ENCODE measurements around the gene GNAI3.

Gene GNAI3

GRCh38 chr1:109508001-109508872 is 40.2 kb upstream of the GNAI3 start:
- H3K4me3 ChIP-seq (ENCODE audit: low read depth in 1 of 5, low read length in 5 of 5) = peak overlapping the region in 4 of 5 donors; percentile 78 to 84 (median 81)
- peaks cover 0 to 18% (median 17%) of the 10 kb centered on the region in 5 donors for H3K4me1 ChIP-seq (ENCODE audit: control insufficient read depth in 5 of 5, insufficient read depth in 5 of 5, low read length in 5 of 5)
- no peaks in the 10 kb centered on the region for H3K9me3 ChIP-seq (ENCODE audit: control insufficient read depth in 5 of 5, low read length in 5 of 5)
- peaks cover 0 to 5% (median 3%) of the 10 kb centered on the region in 5 donors for H3K36me3 ChIP-seq (ENCODE audit: control insufficient read depth in 5 of 5, insufficient read depth in 5 of 5, low read length in 5 of 5)
- peak overlapping the region in 1 of 5 donors; percentile 60 for H3K9ac ChIP-seq (ENCODE audit: low read length in 5 of 5)
- H3K27ac ChIP-seq (ENCODE audit: low read depth, low read length) = no peak overlapping the region
- no peaks in the 10 kb centered on the region for H3K27me3 ChIP-seq (ENCODE audit: control insufficient read depth in 5 of 5, insufficient read depth in 4 of 5, low read length in 5 of 5)

- Histone ChIP-seq H3K9ac (ENCODE audit: low read length in 5 of 5) (peak overlapping the region in 4 of 5 donors; percentile 15 to 78 (median 65)), H3K27ac (ENCODE audit: low read depth, low read length) (no peak overlapping the region), H3K4me3 (ENCODE audit: low read depth in 1 of 5, low read length in 5 of 5) (peak overlapping the region; percentile 3 to 84 (median 81)), H3K36me3 (ENCODE audit: control insufficient read depth in 5 of 5, insufficient read depth in 5 of 5, low read length in 5 of 5) (peaks cover 0 to 5% (median 2%) of the 10 kb centered on the region in 5 donors), H3K27me3 (ENCODE audit: control insufficient read depth in 5 of 5, insufficient read depth in 4 of 5, low read length in 5 of 5) (no peaks in the 10 kb centered on the region), H3K4me1 (ENCODE audit: control insufficient read depth in 5 of 5, insufficient read depth in 5 of 5, low read length in 5 of 5) (peaks cover 0 to 18% (median 17%) of the 10 kb centered on the region in 5 donors), H3K9me3 (ENCODE audit: control insufficient read depth in 5 of 5, low read length in 5 of 5) (no peaks in the 10 kb centered on the region)
Observed at GRCh38 chr1:109508873-109509175, 39.6 kb upstream of the GNAI3 start.

GRCh38 chr1:109509176-109510134 is 39.0 kb upstream of the GNAI3 start, which contains the start of gene AMIGO1:
Gene AMIGO1, minus strand, starts transcription at chr1:109509727. Its CDS starts 815 bp downstream, at chr1:109508912.
- Histone ChIP-seq H3K4me1 (ENCODE audit: control insufficient read depth in 5 of 5, insufficient read depth in 5 of 5, low read length in 5 of 5) (peaks cover 0 to 18% (median 17%) of the 10 kb centered on the region in 5 donors), H3K27ac (ENCODE audit: low read depth, low read length) (no peak within 1 kb of the TSS), H3K9me3 (ENCODE audit: control insufficient read depth in 5 of 5, low read length in 5 of 5) (no peaks in the 10 kb centered on the region), H3K9ac (ENCODE audit: low read length in 5 of 5) (peak within 1 kb of the TSS in 4 of 5 donors; percentile 70 to 80 (median 72)), H3K27me3 (ENCODE audit: control insufficient read depth in 5 of 5, insufficient read depth in 4 of 5, low read length in 5 of 5) (no peaks in the 10 kb centered on the region), H3K36me3 (ENCODE audit: control insufficient read depth in 5 of 5, insufficient read depth in 5 of 5, low read length in 5 of 5) (peaks cover 0 to 5% (median 0%) of the 10 kb centered on the region in 5 donors), H3K4me3 (ENCODE audit: low read depth in 1 of 5, low read length in 5 of 5) (peak within 1 kb of the TSS; percentile 78 to 89 (median 81))

GRCh38 chr1:109513110-109513710 is 35.2 kb upstream of the GNAI3 start:
- Histone ChIP-seq H3K9ac (ENCODE audit: low read length in 5 of 5) (no peak overlapping the region), H3K9me3 (ENCODE audit: control insufficient read depth in 5 of 5, low read length in 5 of 5) (no peaks in the 10 kb centered on the region), H3K36me3 (ENCODE audit: control insufficient read depth in 5 of 5, insufficient read depth in 5 of 5, low read length in 5 of 5) (no peaks in the 10 kb centered on the region), H3K27me3 (ENCODE audit: control insufficient read depth in 5 of 5, insufficient read depth in 4 of 5, low read length in 5 of 5) (peaks cover 0 to 2% (median 0%) of the 10 kb centered on the region in 5 donors), H3K27ac (ENCODE audit: low read depth, low read length) (no peak overlapping the region), H3K4me1 (ENCODE audit: control insufficient read depth in 5 of 5, insufficient read depth in 5 of 5, low read length in 5 of 5) (peaks cover 0 to 18% (median 17%) of the 10 kb centered on the region in 5 donors), H3K4me3 (ENCODE audit: low read depth in 1 of 5, low read length in 5 of 5) (no peak overlapping the region)

- Histone ChIP-seq H3K4me1 (ENCODE audit: control insufficient read depth in 5 of 5, insufficient read depth in 5 of 5, low read length in 5 of 5) (peaks cover 0 to 8% (median 7%) of the 10 kb centered on the region in 5 donors), H3K9ac (ENCODE audit: low read length in 5 of 5) (no peak overlapping the region), H3K36me3 (ENCODE audit: control insufficient read depth in 5 of 5, insufficient read depth in 5 of 5, low read length in 5 of 5) (no peaks in the 10 kb centered on the region), H3K9me3 (ENCODE audit: control insufficient read depth in 5 of 5, low read length in 5 of 5) (no peaks in the 10 kb centered on the region), H3K27me3 (ENCODE audit: control insufficient read depth in 5 of 5, insufficient read depth in 4 of 5, low read length in 5 of 5) (peaks cover 0 to 2% (median 0%) of the 10 kb centered on the region in 5 donors), H3K4me3 (ENCODE audit: low read depth in 1 of 5, low read length in 5 of 5) (no peak overlapping the region), H3K27ac (ENCODE audit: low read depth, low read length) (no peak overlapping the region)
Observed at GRCh38 chr1:109514846-109515245, 33.6 kb upstream of the GNAI3 start.

- no peaks in the 10 kb centered on the region for H3K9me3 ChIP-seq (ENCODE audit: control insufficient read depth in 5 of 5, low read length in 5 of 5)
- H3K27ac ChIP-seq (ENCODE audit: low read depth, low read length) = no peak overlapping the region
- H3K9ac ChIP-seq (ENCODE audit: low read length in 5 of 5) = no peak overlapping the region
- peaks cover 0 to 2% (median 0%) of the 10 kb centered on the region in 5 donors for H3K27me3 ChIP-seq (ENCODE audit: control insufficient read depth in 5 of 5, insufficient read depth in 4 of 5, low read length in 5 of 5)
- no peak overlapping the region for H3K4me3 ChIP-seq (ENCODE audit: low read depth in 1 of 5, low read length in 5 of 5)
- H3K4me1 ChIP-seq (ENCODE audit: control insufficient read depth in 5 of 5, insufficient read depth in 5 of 5, low read length in 5 of 5) = peaks cover 2 to 10% (median 9%) of the 10 kb centered on the region in 5 donors
- no peaks in the 10 kb centered on the region for H3K36me3 ChIP-seq (ENCODE audit: control insufficient read depth in 5 of 5, insufficient read depth in 5 of 5, low read length in 5 of 5)
Observed at GRCh38 chr1:109516872-109517271, 31.5 kb upstream of the GNAI3 start.

GRCh38 chr1:109517337-109517736 is 31.1 kb upstream of the GNAI3 start:
- no peaks in the 10 kb centered on the region for H3K36me3 ChIP-seq (ENCODE audit: control insufficient read depth in 5 of 5, insufficient read depth in 5 of 5, low read length in 5 of 5)
- no peak overlapping the region for H3K27ac ChIP-seq (ENCODE audit: low read depth, low read length)
- peaks cover 0 to 2% (median 0%) of the 10 kb centered on the region in 5 donors for H3K27me3 ChIP-seq (ENCODE audit: control insufficient read depth in 5 of 5, insufficient read depth in 4 of 5, low read length in 5 of 5)
- H3K9ac ChIP-seq (ENCODE audit: low read length in 5 of 5) = no peak overlapping the region
- no peak overlapping the region for H3K4me3 ChIP-seq (ENCODE audit: low read depth in 1 of 5, low read length in 5 of 5)
- no peaks in the 10 kb centered on the region for H3K9me3 ChIP-seq (ENCODE audit: control insufficient read depth in 5 of 5, low read length in 5 of 5)
- peaks cover 2 to 13% (median 10%) of the 10 kb centered on the region in 5 donors for H3K4me1 ChIP-seq (ENCODE audit: control insufficient read depth in 5 of 5, insufficient read depth in 5 of 5, low read length in 5 of 5)

- no peak overlapping the region for H3K27ac ChIP-seq (ENCODE audit: low read depth, low read length)
- H3K9me3 ChIP-seq (ENCODE audit: control insufficient read depth in 5 of 5, low read length in 5 of 5) = no peaks in the 10 kb centered on the region
- no peaks in the 10 kb centered on the region for H3K36me3 ChIP-seq (ENCODE audit: control insufficient read depth in 5 of 5, insufficient read depth in 5 of 5, low read length in 5 of 5)
- H3K4me1 ChIP-seq (ENCODE audit: control insufficient read depth in 5 of 5, insufficient read depth in 5 of 5, low read length in 5 of 5) = peaks cover 2 to 13% (median 10%) of the 10 kb centered on the region in 5 donors
- H3K27me3 ChIP-seq (ENCODE audit: control insufficient read depth in 5 of 5, insufficient read depth in 4 of 5, low read length in 5 of 5) = peaks cover 0 to 2% (median 0%) of the 10 kb centered on the region in 5 donors
- H3K4me3 ChIP-seq (ENCODE audit: low read depth in 1 of 5, low read length in 5 of 5) = peak overlapping the region in 1 of 5 donors; percentile 22
- no peak overlapping the region for H3K9ac ChIP-seq (ENCODE audit: low read length in 5 of 5)
Observed at GRCh38 chr1:109521002-109521951, 27.1 kb upstream of the GNAI3 start.

GRCh38 chr1:109522026-109522425 is 26.4 kb upstream of the GNAI3 start:
- H3K27me3 ChIP-seq (ENCODE audit: control insufficient read depth in 5 of 5, insufficient read depth in 4 of 5, low read length in 5 of 5) = no peaks in the 10 kb centered on the region
- no peaks in the 10 kb centered on the region for H3K36me3 ChIP-seq (ENCODE audit: control insufficient read depth in 5 of 5, insufficient read depth in 5 of 5, low read length in 5 of 5)
- peaks cover 2 to 13% (median 10%) of the 10 kb centered on the region in 5 donors for H3K4me1 ChIP-seq (ENCODE audit: control insufficient read depth in 5 of 5, insufficient read depth in 5 of 5, low read length in 5 of 5)
- no peak overlapping the region for H3K9ac ChIP-seq (ENCODE audit: low read length in 5 of 5)
- peak overlapping the region in 1 of 5 donors; percentile 22 for H3K4me3 ChIP-seq (ENCODE audit: low read depth in 1 of 5, low read length in 5 of 5)
- H3K9me3 ChIP-seq (ENCODE audit: control insufficient read depth in 5 of 5, low read length in 5 of 5) = no peaks in the 10 kb centered on the region
- no peak overlapping the region for H3K27ac ChIP-seq (ENCODE audit: low read depth, low read length)
